Testis (tissue), 2 donors: ENCODE measurements around the gene ZNF106.

ENCODE experiments used
- CTCF ChIP-seq, 3 experiments: fragments of 450-650 bp in 2 of 3; fragments of 200-600 bp in 1 of 3; sonication (generic) in 1 of 3; IDR thresholded peaks; one replicate each; pipeline ENCODE4 v1.5.1; 2016 to 2019; ENCODE audit warnings: antibody characterized with exemption in 3 of 3, mild to moderate bottlenecking in 2 of 3, moderate library complexity in 1 of 3
- POLR2A ChIP-seq: fragments of 450-650 bp; IDR thresholded peaks from one replicate; pipeline ENCODE4 v1.6.1; 2017; ENCODE audit warnings: antibody characterized with exemption, mild to moderate bottlenecking, moderate library complexity

DNA sequence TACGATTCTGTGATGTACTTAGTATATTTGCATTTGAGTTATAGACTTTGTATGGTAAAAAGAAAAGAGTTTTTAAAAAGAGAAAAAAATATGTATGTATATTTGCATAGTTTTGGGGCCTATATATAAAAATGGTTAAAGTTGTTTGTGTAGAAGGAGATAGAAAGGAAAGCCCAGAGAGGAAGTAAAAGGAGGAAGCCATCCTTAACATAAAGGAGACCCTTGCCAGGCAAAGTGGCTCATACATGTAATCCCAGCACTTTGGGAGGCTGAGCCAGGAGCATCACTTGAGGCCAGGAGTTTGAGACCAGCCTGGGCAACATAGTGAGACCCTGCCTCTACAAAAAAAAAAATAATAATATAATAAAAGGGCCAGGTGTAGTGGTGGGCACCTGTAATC is 12.9 kb upstream of the ZNF106 start:
- TF ChIP-seq POLR2A: no peak
- TF ChIP-seq CTCF (IDR thresholded peaks at IDR 0.05): no peak
